HepG2 (cell line): ENCODE results near the gene HYAL2. TPM values are rescaled to one million over a fixed set of nuclear protein-coding genes. Genes with fewer than 3 reads are reported as not detected.

Source experiments
- MTERF4 ChIP-seq: sonication (generic); formaldehyde crosslinking; IDR thresholded peaks from 2 replicates; pipeline ENCODE4 v1.8.0; 2023; ENCODE audit warnings: mild to moderate bottlenecking, missing genetic modification reagents
- MXD1 ChIP-seq: sonication (generic); formaldehyde crosslinking; IDR thresholded peaks from 2 replicates; pipeline ENCODE4 v1.4.0; 2020; ENCODE audit warnings: mild to moderate bottlenecking, missing genetic modification reagents
- RXRB ChIP-seq: IDR thresholded peaks from 2 replicates; pipeline ENCODE4 v1.6.1; 2016; ENCODE audit warnings: borderline replicate concordance, missing genetic modification reagents, missing compliant biosample characterization
- SKIL ChIP-seq: sonication (generic); formaldehyde crosslinking; IDR thresholded peaks from 2 replicates; pipeline ENCODE4 v1.8.0; 2022; ENCODE audit warnings: missing genetic modification reagents, mild to moderate bottlenecking, moderate library complexity, borderline replicate concordance
- SNRNP70 ChIP-seq: fragments of 200-400 bp; formaldehyde crosslinking; IDR thresholded peaks from 2 replicates; pipeline ENCODE4 v1.6.1; 2017; ENCODE audit warnings: mild to moderate bottlenecking, low read depth, low read length, moderate library complexity
- STAG1 ChIP-seq: sonication (generic); formaldehyde crosslinking; IDR thresholded peaks from 2 replicates; pipeline ENCODE4 v1.4.0; 2020; ENCODE audit warnings: missing genetic modification reagents
- ZNF138 ChIP-seq: sonication (generic); formaldehyde crosslinking; IDR thresholded peaks from 2 replicates; pipeline ENCODE4 v1.5.0; 2020; ENCODE audit warnings: mild to moderate bottlenecking, low read depth, missing genetic modification reagents
- ZNF142 ChIP-seq: sonication (generic); formaldehyde crosslinking; IDR thresholded peaks from 2 replicates; pipeline ENCODE4 v1.4.0; 2020; ENCODE audit warnings: missing genetic modification reagents
- ZNF275 ChIP-seq: sonication (generic); formaldehyde crosslinking; IDR thresholded peaks from 2 replicates; pipeline ENCODE4 v1.8.0; 2022; ENCODE audit warnings: missing genetic modification reagents, mild to moderate bottlenecking, inconsistent platforms, borderline replicate concordance
- ZNF3 ChIP-seq: IDR thresholded peaks from 2 replicates; pipeline ENCODE4 v1.7.0; 2017; ENCODE audit warnings: inconsistent platforms
- ZNF329 ChIP-seq: sonication (generic); formaldehyde crosslinking; IDR thresholded peaks from 2 replicates; pipeline ENCODE4 v1.9.0; 2021; ENCODE audit warnings: low read depth, mild to moderate bottlenecking, missing genetic modification reagents
- ZNF501 ChIP-seq: sonication (generic); formaldehyde crosslinking; IDR thresholded peaks from 2 replicates; pipeline ENCODE4 v1.5.1; 2020; ENCODE audit warnings: mild to moderate bottlenecking, moderate library complexity, missing genetic modification reagents
- ZNF510 ChIP-seq: sonication (generic); formaldehyde crosslinking; IDR thresholded peaks from 2 replicates; pipeline ENCODE4 v1.4.0; 2020; ENCODE audit warnings: low read depth, mild to moderate bottlenecking, missing genetic modification reagents
- ZNF546 ChIP-seq: sonication (generic); formaldehyde crosslinking; conservative IDR thresholded peaks from 2 replicates; pipeline ENCODE4 v1.8.1; 2023; ENCODE audit warnings: mild to moderate bottlenecking, missing genetic modification reagents
- ZNF557 ChIP-seq: sonication (generic); formaldehyde crosslinking; IDR thresholded peaks from 2 replicates; pipeline ENCODE4 v1.4.0; 2020; ENCODE audit warnings: missing genetic modification reagents
- ZNF558 ChIP-seq: sonication (generic); formaldehyde crosslinking; IDR thresholded peaks from 2 replicates; pipeline ENCODE4 v1.9.0; 2022; ENCODE audit warnings: mild to moderate bottlenecking, missing genetic modification reagents, borderline replicate concordance
- ZNF580 ChIP-seq: IDR thresholded peaks from 2 replicates; pipeline ENCODE4 v1.6.1; 2016; ENCODE audit warnings: low read depth, borderline replicate concordance
- ZNF790 ChIP-seq: sonication (generic); formaldehyde crosslinking; IDR thresholded peaks from 2 replicates; pipeline ENCODE4 v1.8.0; 2022; ENCODE audit warnings: missing genetic modification reagents, mild to moderate bottlenecking, borderline replicate concordance
- ZSCAN20 ChIP-seq: sonication (generic); formaldehyde crosslinking; IDR thresholded peaks from 2 replicates; pipeline ENCODE4 v1.4.0; 2020; ENCODE audit warnings: missing genetic modification reagents, mild to moderate bottlenecking, borderline replicate concordance
- polyA plus RNA-seq, 8 experiments: library from polyadenylated mRNA; depleted of rRNA in 3 of 8; stranded (reverse) in 7 of 8; unstranded in 1 of 8; fragments of >200 nt; fragmentation: Illumina TruSeq in 4 of 8; extraction: Trizol in 4 of 8; gene quantifications; 2 replicates each; pipeline versions ENCODE4 v1.2.1 to v1.2.3, GENCODE V29; 2011 to 2016; ENCODE audit warnings: low read depth in 4 of 8, missing spikeins in 1 of 8, mixed read lengths in 1 of 8; ENCODE audit not compliant: insufficient read depth in 1 of 8
- total RNA-seq, 5 experiments: library from RNA; depleted of rRNA; stranded (reverse); fragments of >200 nt; fragmentation: Illumina TruSeq; extraction: Trizol; gene quantifications; 2 replicates each; pipeline ENCODE4 v1.2.3, GENCODE V29; 2016; ENCODE audit warnings: low read depth in 1 of 5

HYAL2 gene
- total and polyA plus RNA-seq, 2 of the 13 experiments (the other 11 are each of a cell fraction or from before 2014, with no cell fraction given) = 76.2 to 102 TPM

GRCh38 chr3:50320853-50321335 lies 1.7 kb downstream of the HYAL2 start (continued):
- TF ChIP-seq ZNF3 (CRISPR knock-in tag) = no peak
- 0 out of 2 replicates have a peak, but pooled peaks have one; percentile 15 for TF ChIP-seq ZNF580 (CRISPR knock-in tag)
- no peak for TF ChIP-seq ZNF558
- peak; percentile 59; the same call in 1 of the 2 replicates for TF ChIP-seq MXD1
- TF ChIP-seq STAG1 (CRISPR knock-in tag) = no peak
- no peak for TF ChIP-seq SKIL
- TF ChIP-seq RXRB = no peak
- no peak for TF ChIP-seq SNRNP70
- no peak for TF ChIP-seq ZNF142 (CRISPR knock-in tag)
- peak; percentile 21; the same call in 1 of the 2 replicates for TF ChIP-seq ZNF501 (CRISPR knock-in tag)
- 0 out of 2 replicates have a peak, but pooled peaks have one; percentile 56 for TF ChIP-seq ZNF546 (CRISPR knock-in tag)
- TF ChIP-seq ZNF510 (CRISPR knock-in tag) = no peak
- no peak; the same call in 1 of the 2 replicates for TF ChIP-seq ZNF790 (CRISPR knock-in tag)
- no peak for TF ChIP-seq ZNF138
- TF ChIP-seq ZNF557 = no peak
- TF ChIP-seq ZNF329 (CRISPR knock-in tag) = no peak
- TF ChIP-seq ZNF275 (CRISPR knock-in tag) = 0 out of 2 replicates have a peak, but pooled peaks have one; percentile 9
- TF ChIP-seq ZSCAN20 (CRISPR knock-in tag) = no peak
- TF ChIP-seq MTERF4 = no peak
